ENCODE measurements around the gene SPATA21.

DNA sequence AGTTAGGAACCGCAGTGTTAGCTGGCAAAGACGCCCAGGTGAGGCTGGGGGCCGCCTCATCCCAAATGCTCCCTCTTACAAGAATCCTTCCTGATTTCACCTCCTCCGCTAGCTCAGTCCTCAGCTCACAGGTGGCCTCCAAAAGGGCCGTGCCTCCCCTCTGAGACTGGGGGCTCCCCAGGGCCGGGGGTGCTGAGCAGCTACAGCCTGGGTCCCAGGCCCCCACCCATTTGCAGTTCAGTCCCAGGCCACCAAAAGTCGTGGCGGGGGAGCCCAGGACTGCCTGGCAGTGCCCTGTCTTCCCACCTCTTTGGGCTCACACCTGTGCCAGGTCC, 47.2 kb upstream of the SPATA21 start:
- TF ChIP-seq RAD21 (conservative IDR thresholded peaks at IDR 0.05 in 1 of 2, IDR thresholded peaks at IDR 0.05 in 1 of 2) (no peak), FOXS1 (CRISPR knock-in tag; IDR thresholded peaks at IDR 0.05) (no peak), POLR2A (IDR thresholded peaks at IDR 0.05; ENCODE audit: low read length) (no peak), EP300 (IDR thresholded peaks at IDR 0.05) (no peak), SMC3 (IDR thresholded peaks at IDR 0.05) (no peak), HOXA7 (CRISPR knock-in tag; IDR thresholded peaks at IDR 0.05) (no peak), NR3C1 (IDR thresholded peaks at IDR 0.05) (no peak), CHD2 (IDR thresholded peaks at IDR 0.05; ENCODE audit: low read length, partially characterized antibody) (no peak), MAFK (IDR thresholded peaks at IDR 0.05; ENCODE audit: partially characterized antibody) (no peak)
- TF ChIP-seq, protein P1, sequence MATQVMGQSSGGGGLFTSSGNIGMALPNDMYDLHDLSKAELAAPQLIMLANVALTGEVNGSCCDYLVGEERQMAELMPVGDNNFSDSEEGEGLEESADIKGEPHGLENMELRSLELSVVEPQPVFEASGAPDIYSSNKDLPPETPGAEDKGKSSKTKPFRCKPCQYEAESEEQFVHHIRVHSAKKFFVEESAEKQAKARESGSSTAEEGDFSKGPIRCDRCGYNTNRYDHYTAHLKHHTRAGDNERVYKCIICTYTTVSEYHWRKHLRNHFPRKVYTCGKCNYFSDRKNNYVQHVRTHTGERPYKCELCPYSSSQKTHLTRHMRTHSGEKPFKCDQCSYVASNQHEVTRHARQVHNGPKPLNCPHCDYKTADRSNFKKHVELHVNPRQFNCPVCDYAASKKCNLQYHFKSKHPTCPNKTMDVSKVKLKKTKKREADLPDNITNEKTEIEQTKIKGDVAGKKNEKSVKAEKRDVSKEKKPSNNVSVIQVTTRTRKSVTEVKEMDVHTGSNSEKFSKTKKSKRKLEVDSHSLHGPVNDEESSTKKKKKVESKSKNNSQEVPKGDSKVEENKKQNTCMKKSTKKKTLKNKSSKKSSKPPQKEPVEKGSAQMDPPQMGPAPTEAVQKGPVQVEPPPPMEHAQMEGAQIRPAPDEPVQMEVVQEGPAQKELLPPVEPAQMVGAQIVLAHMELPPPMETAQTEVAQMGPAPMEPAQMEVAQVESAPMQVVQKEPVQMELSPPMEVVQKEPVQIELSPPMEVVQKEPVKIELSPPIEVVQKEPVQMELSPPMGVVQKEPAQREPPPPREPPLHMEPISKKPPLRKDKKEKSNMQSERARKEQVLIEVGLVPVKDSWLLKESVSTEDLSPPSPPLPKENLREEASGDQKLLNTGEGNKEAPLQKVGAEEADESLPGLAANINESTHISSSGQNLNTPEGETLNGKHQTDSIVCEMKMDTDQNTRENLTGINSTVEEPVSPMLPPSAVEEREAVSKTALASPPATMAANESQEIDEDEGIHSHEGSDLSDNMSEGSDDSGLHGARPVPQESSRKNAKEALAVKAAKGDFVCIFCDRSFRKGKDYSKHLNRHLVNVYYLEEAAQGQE (IDR thresholded peaks at IDR 0.05), result no peak
- TF ChIP-seq, protein P2, sequence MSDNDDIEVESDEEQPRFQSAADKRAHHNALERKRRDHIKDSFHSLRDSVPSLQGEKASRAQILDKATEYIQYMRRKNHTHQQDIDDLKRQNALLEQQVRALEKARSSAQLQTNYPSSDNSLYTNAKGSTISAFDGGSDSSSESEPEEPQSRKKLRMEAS (IDR thresholded peaks at IDR 0.05), result no peak
- TF ChIP-seq, protein P3, sequence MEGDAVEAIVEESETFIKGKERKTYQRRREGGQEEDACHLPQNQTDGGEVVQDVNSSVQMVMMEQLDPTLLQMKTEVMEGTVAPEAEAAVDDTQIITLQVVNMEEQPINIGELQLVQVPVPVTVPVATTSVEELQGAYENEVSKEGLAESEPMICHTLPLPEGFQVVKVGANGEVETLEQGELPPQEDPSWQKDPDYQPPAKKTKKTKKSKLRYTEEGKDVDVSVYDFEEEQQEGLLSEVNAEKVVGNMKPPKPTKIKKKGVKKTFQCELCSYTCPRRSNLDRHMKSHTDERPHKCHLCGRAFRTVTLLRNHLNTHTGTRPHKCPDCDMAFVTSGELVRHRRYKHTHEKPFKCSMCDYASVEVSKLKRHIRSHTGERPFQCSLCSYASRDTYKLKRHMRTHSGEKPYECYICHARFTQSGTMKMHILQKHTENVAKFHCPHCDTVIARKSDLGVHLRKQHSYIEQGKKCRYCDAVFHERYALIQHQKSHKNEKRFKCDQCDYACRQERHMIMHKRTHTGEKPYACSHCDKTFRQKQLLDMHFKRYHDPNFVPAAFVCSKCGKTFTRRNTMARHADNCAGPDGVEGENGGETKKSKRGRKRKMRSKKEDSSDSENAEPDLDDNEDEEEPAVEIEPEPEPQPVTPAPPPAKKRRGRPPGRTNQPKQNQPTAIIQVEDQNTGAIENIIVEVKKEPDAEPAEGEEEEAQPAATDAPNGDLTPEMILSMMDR (IDR thresholded peaks at IDR 0.05), result no peak
